Measurements from ENCODE around the gene PIK3CD. TPM values are rescaled to one million over a fixed set of nuclear protein-coding genes. Genes with fewer than 3 reads are reported as not detected.

PIK3CD gene
- total RNA-seq, 1 donor from 2014 or later, result 14.5 TPM

DNA sequence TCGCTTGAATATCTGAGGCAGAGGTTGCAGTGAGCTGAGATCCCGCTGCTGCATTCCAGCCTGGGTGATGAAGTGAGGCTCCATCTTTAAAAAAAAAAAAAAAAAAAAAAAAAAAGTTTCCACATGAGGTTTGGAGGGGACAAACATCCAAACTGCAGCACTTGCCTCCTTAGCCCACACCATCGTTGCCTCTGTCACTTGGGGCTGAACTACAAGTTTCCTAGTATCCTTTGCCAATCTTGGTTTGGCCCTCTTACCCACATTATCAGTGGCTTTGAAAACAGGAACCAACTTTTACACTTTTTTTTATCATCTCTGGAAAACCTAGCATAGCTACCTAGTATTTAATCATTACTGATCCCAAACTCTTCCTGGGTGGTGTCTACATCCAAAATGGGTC, 113.0 kb downstream of the PIK3CD start:
- no peak for DNase-seq (ENCODE audit: low spot score)

DNA sequence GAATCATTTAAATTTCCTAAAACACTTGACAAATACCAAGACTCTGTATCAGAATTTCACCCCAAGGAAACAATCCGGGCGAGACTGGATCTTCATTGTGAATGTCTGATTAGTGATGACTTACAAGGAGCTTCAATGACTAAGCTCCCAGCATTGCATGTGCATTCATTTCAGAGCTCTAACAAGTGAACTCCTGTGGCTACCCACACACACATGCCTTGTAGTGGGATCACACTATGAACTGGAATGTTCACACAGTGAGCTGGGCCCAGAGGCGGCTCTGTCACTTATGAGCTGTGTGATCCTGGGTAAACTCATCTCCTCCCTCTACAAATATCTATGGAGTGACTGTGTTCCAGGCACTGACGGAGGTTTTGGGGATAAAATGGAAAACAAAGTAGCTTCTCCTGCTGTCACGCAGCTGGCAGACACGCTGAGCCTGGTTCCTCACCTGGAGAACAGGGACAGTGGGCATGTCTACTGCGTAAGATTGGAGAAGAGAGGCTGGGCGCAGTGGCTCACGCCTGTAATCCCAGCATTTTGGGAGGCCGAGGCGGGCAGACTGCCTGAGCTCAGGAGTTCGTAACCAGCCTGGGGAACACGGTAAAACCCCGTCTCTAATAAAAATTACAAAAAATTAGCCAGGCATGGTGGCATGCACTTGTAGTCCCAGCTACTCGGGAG, 115.4 kb downstream of the PIK3CD start:
- DNase-seq (ENCODE audit: low spot score), result no peak

DNA sequence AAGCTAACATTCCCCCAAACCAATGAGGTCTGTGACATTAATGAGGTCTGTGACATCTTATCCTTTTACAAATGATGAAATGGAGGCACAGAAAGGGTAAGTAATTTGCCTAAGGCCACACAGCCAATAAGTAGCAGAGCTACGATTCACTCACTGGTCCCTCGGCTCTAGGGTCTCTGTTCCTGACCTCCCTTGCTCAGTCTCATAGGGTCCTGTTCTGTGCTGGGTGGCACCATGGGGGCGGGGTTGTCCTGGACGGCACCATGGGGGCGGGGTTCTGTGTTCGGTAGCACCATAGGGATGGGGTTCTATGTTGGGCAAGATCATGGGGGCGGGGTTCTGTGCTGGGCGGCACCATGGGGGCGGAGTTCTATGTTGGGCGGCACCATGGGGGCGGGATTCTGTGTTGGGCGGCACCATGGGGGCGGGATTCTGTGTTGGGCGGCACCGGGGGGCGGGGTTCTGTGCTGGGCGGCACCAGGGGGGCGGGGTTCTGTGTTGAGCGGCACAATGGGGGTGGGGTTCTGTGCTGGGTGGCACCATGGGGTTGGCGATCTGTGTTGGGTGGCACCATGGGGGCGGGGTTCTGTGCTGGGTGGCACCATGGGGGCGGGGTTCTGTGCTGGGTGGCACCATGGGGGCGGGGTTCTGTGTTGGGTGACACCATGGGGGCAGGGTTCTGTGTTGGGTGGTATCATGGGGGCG, 116.6 kb downstream of the PIK3CD start:
- no peak for DNase-seq (ENCODE audit: low spot score)

DNA sequence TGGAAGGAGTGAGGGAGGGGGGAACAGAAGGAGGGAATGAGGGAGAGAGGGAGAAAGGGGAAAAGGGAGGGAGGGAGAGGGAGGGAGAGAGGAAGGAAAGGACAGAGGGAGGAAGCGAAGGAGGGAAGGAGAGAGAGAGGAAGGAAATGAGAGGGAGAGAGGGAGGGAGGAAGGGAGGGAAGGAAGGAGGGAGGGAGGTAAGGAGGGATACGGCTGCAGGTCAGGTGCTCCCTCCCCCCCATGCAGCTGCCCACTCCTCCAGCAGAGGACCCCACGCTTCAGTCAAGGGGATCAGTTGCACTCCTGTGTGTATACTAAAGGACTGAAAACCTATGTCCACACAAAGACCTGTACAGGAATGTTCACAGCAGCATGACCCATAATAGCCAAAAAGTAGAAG, 117.5 kb downstream of the PIK3CD start:
- no peak for DNase-seq (ENCODE audit: low spot score)

DNA sequence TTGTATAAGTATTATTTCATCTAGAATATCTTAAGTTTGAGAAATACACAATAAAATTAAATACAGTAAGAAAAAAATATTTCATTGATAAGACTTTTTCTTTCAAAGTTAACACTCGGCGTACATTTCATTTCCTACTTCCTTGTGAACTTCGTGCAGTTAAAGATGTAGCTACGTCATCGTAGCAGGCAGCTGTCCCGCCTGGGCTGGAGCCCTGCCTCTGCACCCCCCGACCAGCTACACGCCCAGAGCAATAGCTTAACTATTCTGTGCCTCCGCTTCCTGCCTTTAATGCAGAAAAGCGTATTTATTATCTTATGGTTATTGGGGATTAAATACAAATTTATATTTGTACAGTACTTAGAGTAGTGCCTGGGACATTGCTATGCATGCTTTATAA, 118.8 kb downstream of the PIK3CD start:
- DNase-seq (ENCODE audit: low spot score), result no peak

DNA sequence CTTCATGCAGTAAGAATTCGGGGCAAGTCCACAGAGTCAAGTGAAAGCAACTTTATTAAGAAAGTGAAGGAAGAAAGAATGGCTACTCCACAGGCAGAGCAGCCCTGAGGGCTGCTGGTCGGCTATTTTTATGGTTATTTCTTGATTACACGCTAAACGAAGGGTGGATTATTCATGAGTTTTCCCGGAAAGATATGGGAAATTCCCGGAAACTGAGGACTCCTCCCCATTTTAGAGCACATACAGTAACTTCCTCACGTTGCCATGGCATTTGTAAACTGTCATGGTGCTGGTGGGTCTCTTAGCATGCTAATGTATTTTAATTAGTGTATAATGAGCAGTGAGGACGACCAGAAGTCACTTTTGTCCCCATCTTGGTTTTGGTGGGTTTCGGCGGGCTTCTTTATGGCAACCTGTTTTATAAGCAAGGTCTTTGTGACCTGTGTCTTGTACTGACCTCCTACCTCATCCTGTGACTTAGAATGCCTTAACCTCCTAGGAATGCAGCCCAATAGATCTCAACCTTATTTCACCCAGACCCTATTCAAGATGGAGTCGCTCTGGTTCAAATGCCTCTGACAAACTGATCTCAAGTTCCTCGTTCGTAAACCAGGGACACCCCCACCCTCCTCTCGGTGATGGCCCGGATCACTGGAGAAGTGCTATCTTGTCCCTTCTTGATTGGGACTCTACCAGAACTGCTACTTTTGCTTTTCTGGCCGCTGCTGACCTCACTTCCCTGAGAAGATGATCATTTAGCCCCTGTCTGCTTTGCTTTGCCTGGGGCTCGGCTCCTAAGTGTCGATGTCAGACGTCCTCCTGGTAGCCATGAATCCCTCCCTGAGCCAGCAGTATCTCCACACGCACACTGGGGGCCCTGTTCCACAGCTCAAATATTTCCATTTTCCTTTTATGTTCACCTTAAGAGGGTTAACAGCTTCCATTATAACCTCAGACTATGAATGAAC, 123.5 kb downstream of the PIK3CD start:
- no peak for DNase-seq (ENCODE audit: low spot score)

DNA sequence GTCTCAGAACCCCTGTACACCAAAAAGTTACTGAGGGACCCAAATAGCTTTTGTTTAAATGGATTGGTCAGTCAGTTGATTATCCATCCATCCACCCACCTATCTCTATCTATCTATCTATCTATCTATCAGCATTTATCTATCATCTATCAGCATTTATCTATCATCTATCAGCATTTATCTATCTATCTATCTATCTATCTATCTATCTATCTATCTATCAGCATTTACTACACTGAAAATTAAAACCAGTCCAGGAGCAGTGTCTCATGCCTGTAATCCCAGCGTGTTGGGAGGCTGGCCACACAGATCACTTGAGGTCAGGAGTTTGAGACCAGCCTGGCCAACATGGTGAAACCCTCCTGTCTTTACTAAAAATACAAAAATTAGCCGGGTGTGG, 125.2 kb downstream of the PIK3CD start:
- no peak for DNase-seq (ENCODE audit: low spot score)

Other genes with a start within 250 kb of the PIK3CD start
- 7.5 TPM for gene SLC25A33, start 112.3 kb upstream of the PIK3CD start, total RNA-seq
- gene TMEM201, start 62.8 kb upstream of the PIK3CD start, total RNA-seq, result 9.8 TPM
- 43.6 TPM for gene CLSTN1, start 172.2 kb downstream of the PIK3CD start, total RNA-seq

Measured in mesenteric fat pad (tissue), 1 donor.